ENCODE measurements around the gene UMAD1. TPM values are rescaled to one million over a fixed set of nuclear protein-coding genes. Genes with fewer than 3 reads are reported as not detected.

UMAD1 gene
- total and polyA plus RNA-seq, 2 donors (not counting 3 experiments of a cell fraction or from before 2014, with no cell fraction given): 5.6 to 6.6 TPM

DNA sequence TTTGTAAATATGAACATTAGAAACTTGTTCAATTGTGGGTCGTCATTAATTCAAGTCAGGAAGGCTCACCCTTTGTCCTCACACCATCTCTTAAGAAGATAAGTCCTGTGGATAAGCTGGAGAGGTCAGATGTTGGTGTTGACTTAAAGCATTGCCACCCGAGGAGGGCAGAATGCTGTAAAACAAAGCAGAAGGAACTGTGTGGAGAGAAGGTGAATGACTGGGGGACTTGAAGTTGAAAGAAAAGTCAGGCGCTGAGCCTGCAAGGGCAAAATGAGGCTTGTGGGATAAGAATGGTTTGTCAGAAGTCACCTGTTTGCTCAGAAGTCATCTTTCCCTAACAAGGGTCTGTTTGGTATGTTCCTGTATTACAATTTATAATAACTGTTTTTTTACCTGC is 68.7 kb downstream of the UMAD1 start:
- no peak for DNase-seq (ENCODE audit: low read depth, low spot score)
- dilution Hi-C loops (cut with MboI; ENCODE audit: extremely low pct_ligation_motif_present, low sequenced_read_pairs) (no loop called here), intact Hi-C loops (cut with micrococcal nuclease) (no loop called here)
- Histone ChIP-seq H3K9me1 (replicated peaks; ENCODE audit: control insufficient read depth, extremely low read depth, insufficient read depth, low read length) (no peaks in the 10 kb centered on the region), H3K4me1 (ENCODE audit: control insufficient read depth, extremely low read depth, insufficient read depth, low read length) (no peaks in the 10 kb centered on the region), H3K79me2 (ENCODE audit: control insufficient read depth, insufficient read depth, low read length) (no peaks in the 10 kb centered on the region), H3K36me3 (ENCODE audit: control insufficient read depth in 2 of 2, extremely low read depth in 1 of 2, insufficient read depth in 2 of 2, low read length in 2 of 2) (no peaks in the 10 kb centered on the region), H3K9ac (replicated peaks; ENCODE audit: extremely low read depth, insufficient read depth, low read length) (no peak overlapping the region), H4K20me1 (replicated peaks; ENCODE audit: control insufficient read depth, extremely low read depth, insufficient read depth, low read length) (no peaks in the 10 kb centered on the region), H3K27ac (ENCODE audit: insufficient read depth, low read depth, low read length) (no peak overlapping the region), H3K27me3 (ENCODE audit: control insufficient read depth in 2 of 2, insufficient read depth in 2 of 2, low read length in 2 of 2) (no peaks in the 10 kb centered on the region), H3K4me2 (ENCODE audit: insufficient read depth, low read length) (no peak overlapping the region), H3K4me3 (replicated peaks in 1 of 3; ENCODE audit: insufficient read depth in 1 of 3, low read depth in 1 of 3, low read length in 3 of 3) (no peak overlapping the region), H3K9me3 (replicated peaks; ENCODE audit: control insufficient read depth, insufficient read depth, low read length) (no peaks in the 10 kb centered on the region), H2AFZ (ENCODE audit: low read depth, low read length) (no peak overlapping the region)
- no TSS peak for BruUV-seq (replicated peaks)
- ChIA-PET CTCF (no interaction called here), POLR2A (no interaction called here)
- TF ChIP-seq GATA2 (IDR thresholded peaks at IDR 0.05; ENCODE audit: insufficient read depth, insufficient read length, low read depth, low read length) (no peak), JUN (IDR thresholded peaks at IDR 0.05; ENCODE audit: borderline replicate concordance, insufficient read depth, insufficient read length, low read depth) (no peak), EZH2 (IDR thresholded peaks at IDR 0.05; ENCODE audit: borderline replicate concordance, low read depth, low read length, severe bottlenecking) (no peak), MYC (IDR thresholded peaks at IDR 0.05; ENCODE audit: low read depth, low read length) (no peak), POLR2AphosphoS5 (IDR thresholded peaks at IDR 0.05; ENCODE audit: insufficient read depth, low read depth, low read length) (no peak), POLR2A (IDR thresholded peaks at IDR 0.05; ENCODE audit: low read depth, low read length) (no peak), FOS (IDR thresholded peaks at IDR 0.05; ENCODE audit: borderline replicate concordance, insufficient read depth, low read length) (no peak)
- TF ChIP-seq, protein P1, sequence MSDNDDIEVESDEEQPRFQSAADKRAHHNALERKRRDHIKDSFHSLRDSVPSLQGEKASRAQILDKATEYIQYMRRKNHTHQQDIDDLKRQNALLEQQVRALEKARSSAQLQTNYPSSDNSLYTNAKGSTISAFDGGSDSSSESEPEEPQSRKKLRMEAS (IDR thresholded peaks at IDR 0.05; ENCODE audit: insufficient read depth, insufficient read length): no peak
- TF ChIP-seq, protein P2, sequence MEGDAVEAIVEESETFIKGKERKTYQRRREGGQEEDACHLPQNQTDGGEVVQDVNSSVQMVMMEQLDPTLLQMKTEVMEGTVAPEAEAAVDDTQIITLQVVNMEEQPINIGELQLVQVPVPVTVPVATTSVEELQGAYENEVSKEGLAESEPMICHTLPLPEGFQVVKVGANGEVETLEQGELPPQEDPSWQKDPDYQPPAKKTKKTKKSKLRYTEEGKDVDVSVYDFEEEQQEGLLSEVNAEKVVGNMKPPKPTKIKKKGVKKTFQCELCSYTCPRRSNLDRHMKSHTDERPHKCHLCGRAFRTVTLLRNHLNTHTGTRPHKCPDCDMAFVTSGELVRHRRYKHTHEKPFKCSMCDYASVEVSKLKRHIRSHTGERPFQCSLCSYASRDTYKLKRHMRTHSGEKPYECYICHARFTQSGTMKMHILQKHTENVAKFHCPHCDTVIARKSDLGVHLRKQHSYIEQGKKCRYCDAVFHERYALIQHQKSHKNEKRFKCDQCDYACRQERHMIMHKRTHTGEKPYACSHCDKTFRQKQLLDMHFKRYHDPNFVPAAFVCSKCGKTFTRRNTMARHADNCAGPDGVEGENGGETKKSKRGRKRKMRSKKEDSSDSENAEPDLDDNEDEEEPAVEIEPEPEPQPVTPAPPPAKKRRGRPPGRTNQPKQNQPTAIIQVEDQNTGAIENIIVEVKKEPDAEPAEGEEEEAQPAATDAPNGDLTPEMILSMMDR (IDR thresholded peaks at IDR 0.05; ENCODE audit: extremely low read depth in 1 of 2, insufficient read depth in 1 of 2, low read depth in 1 of 2, low read length in 2 of 2): no peak
- no peak for FAIRE-seq
